ENCODE results near the gene GGCX.
"Not testable (repeated sequence)": the region's sequence is repeated elsewhere in the genome, so short reads cannot be mapped to it uniquely, and the experiment has no call there.

GGCX gene

GRCh38 chr2:85604568-85605339, 43.5 kb upstream of the GGCX start:
- ATAC-seq (ENCODE audit: low read depth), result no peak

GRCh38 chr2:85604133-85604444, 42.8 kb upstream of the GGCX start:
- Histone ChIP-seq H3K27ac (ENCODE audit: poor library complexity, severe bottlenecking) (peak overlapping the region; percentile 15), H3K4me3 (ENCODE audit: severe bottlenecking) (peak overlapping the region; percentile 58), H3K4me1 (ENCODE audit: insufficient read depth, poor library complexity, severe bottlenecking) (peaks cover 20% of the 10 kb centered on the region)
- H3K36me3 ChIP-seq (ENCODE audit: low read depth); DNase-seq (ENCODE audit: low spot score); ATAC-seq (ENCODE audit: low read depth); H3K9me3 ChIP-seq (ENCODE audit: severe bottlenecking); H3K27me3 ChIP-seq (ENCODE audit: insufficient read depth, poor library complexity, severe bottlenecking): not testable (repeated sequence)

More at GRCh38 chr2:85604568-85605339, 43.5 kb upstream of the GGCX start:
- Histone ChIP-seq H3K27ac (ENCODE audit: poor library complexity, severe bottlenecking) (peak overlapping the region; percentile 15), H3K27me3 (ENCODE audit: insufficient read depth, poor library complexity, severe bottlenecking) (no peaks in the 10 kb centered on the region), H3K4me3 (ENCODE audit: severe bottlenecking) (no peak overlapping the region), H3K36me3 (ENCODE audit: low read depth) (peaks cover 10% of the 10 kb centered on the region), H3K4me1 (ENCODE audit: insufficient read depth, poor library complexity, severe bottlenecking) (peaks cover 20% of the 10 kb centered on the region), H3K9me3 (ENCODE audit: severe bottlenecking) (no peaks in the 10 kb centered on the region)
- no peak for DNase-seq (ENCODE audit: low spot score)
- TF ChIP-seq CTCF (IDR thresholded peaks at IDR 0.05; ENCODE audit: poor library complexity, severe bottlenecking), result no peak

GRCh38 chr2:85602476-85603234, 41.4 kb upstream of the GGCX start, which contains the start of gene TMEM150A:
Gene TMEM150A (minus strand): TSS chr2:85602698. CDS start chr2:85601948, 750 bp downstream.
- ATAC-seq (ENCODE audit: low read depth) (peak; percentile 92), DNase-seq (ENCODE audit: low spot score) (peak; percentile 89)
- H3K4me3 ChIP-seq (ENCODE audit: severe bottlenecking), result peak within 1 kb of the TSS; percentile 58
- no peaks in the 10 kb centered on the region for H3K27me3 ChIP-seq (ENCODE audit: insufficient read depth, poor library complexity, severe bottlenecking)
- peak within 1 kb of the TSS; percentile 5 for H3K27ac ChIP-seq (ENCODE audit: poor library complexity, severe bottlenecking)
- H3K9me3 ChIP-seq (ENCODE audit: severe bottlenecking), result no peaks in the 10 kb centered on the region
- peaks cover 11% of the 10 kb centered on the region for H3K36me3 ChIP-seq (ENCODE audit: low read depth)
- TF ChIP-seq CTCF (IDR thresholded peaks at IDR 0.05; ENCODE audit: poor library complexity, severe bottlenecking), result no peak
- H3K4me1 ChIP-seq (ENCODE audit: insufficient read depth, poor library complexity, severe bottlenecking), result peaks cover 20% of the 10 kb centered on the region

- DNase-seq (ENCODE audit: low spot score) (no peak), ATAC-seq (ENCODE audit: low read depth) (peak; percentile 41)
- Histone ChIP-seq H3K4me1 (ENCODE audit: insufficient read depth, poor library complexity, severe bottlenecking) (peaks cover 20% of the 10 kb centered on the region), H3K36me3 (ENCODE audit: low read depth) (peaks cover 18% of the 10 kb centered on the region), H3K27me3 (ENCODE audit: insufficient read depth, poor library complexity, severe bottlenecking) (no peaks in the 10 kb centered on the region), H3K27ac (ENCODE audit: poor library complexity, severe bottlenecking) (peak overlapping the region; percentile 5), H3K9me3 (ENCODE audit: severe bottlenecking) (no peaks in the 10 kb centered on the region), H3K4me3 (ENCODE audit: severe bottlenecking) (peak overlapping the region; percentile 58)
- TF ChIP-seq CTCF (IDR thresholded peaks at IDR 0.05; ENCODE audit: poor library complexity, severe bottlenecking), result no peak
Observed at GRCh38 chr2:85601771-85602475, 40.6 kb upstream of the GGCX start.

All from RWPE2 (cell line).